ENCODE results near the gene CHRNA1. TPM values are rescaled to one million over a fixed set of nuclear protein-coding genes. Genes with fewer than 3 reads are reported as not detected.

Gene CHRNA1
- polyA plus RNA-seq, 1 donor from 2014 or later = not detected

GRCh38 chr2:174749793-174750192, 14.5 kb downstream of the CHRNA1 start:
- no peaks in the 10 kb centered on the region for H3K9me3 ChIP-seq (ENCODE audit: low read length)
- H2AFZ ChIP-seq (ENCODE audit: low read depth, low read length) = no peak overlapping the region
- H3F3A ChIP-seq (ENCODE audit: insufficient read depth, low read length, poor library complexity, severe bottlenecking) = no peaks in the 10 kb centered on the region
- TF ChIP-seq REST (IDR thresholded peaks at IDR 0.05; ENCODE audit: borderline replicate concordance) (no peak), POLR2AphosphoS5 (IDR thresholded peaks at IDR 0.05) (no peak), RAD21 (conservative IDR thresholded peaks at IDR 0.05) (no peak), MXI1 (conservative IDR thresholded peaks at IDR 0.05; ENCODE audit: poor library complexity, severe bottlenecking) (no peak)
- H3K4me3 ChIP-seq (ENCODE audit: low read length) = no peak overlapping the region
- no peaks in the 10 kb centered on the region for H3K27me3 ChIP-seq (ENCODE audit: insufficient read depth, low read depth, low read length)
- no peaks in the 10 kb centered on the region for H3K9me2 ChIP-seq (ENCODE audit: insufficient read depth, low read length)
- H3K27ac ChIP-seq (ENCODE audit: low read length) = no peak overlapping the region
- no peaks in the 10 kb centered on the region for H4K20me1 ChIP-seq (ENCODE audit: insufficient read depth)
- no peaks in the 10 kb centered on the region for H3K79me2 ChIP-seq (replicated peaks; ENCODE audit: insufficient read depth, low read length)
- no peak overlapping the region for H3K4me2 ChIP-seq (ENCODE audit: low read length)
- H3K9ac ChIP-seq (ENCODE audit: low read length) = no peak overlapping the region
- no peaks in the 10 kb centered on the region for H3K36me3 ChIP-seq (ENCODE audit: insufficient read depth, low read length)

- no peaks in the 10 kb centered on the region for H3K9me2 ChIP-seq (ENCODE audit: insufficient read depth, low read length)
- no peaks in the 10 kb centered on the region for H3K79me2 ChIP-seq (replicated peaks; ENCODE audit: insufficient read depth, low read length)
- H4K20me1 ChIP-seq (ENCODE audit: insufficient read depth) = no peaks in the 10 kb centered on the region
- no peak overlapping the region for H3K27ac ChIP-seq (ENCODE audit: low read length)
- H3K4me3 ChIP-seq (ENCODE audit: low read length) = no peak overlapping the region
- no peak overlapping the region for H3K9ac ChIP-seq (ENCODE audit: low read length)
- no peaks in the 10 kb centered on the region for H3K27me3 ChIP-seq (ENCODE audit: insufficient read depth, low read depth, low read length)
- no peaks in the 10 kb centered on the region for H3K9me3 ChIP-seq (ENCODE audit: low read length)
- TF ChIP-seq CTCF (IDR thresholded peaks at IDR 0.05; ENCODE audit: poor library complexity, severe bottlenecking) (peak; percentile 89), EP300 (conservative IDR thresholded peaks at IDR 0.05; ENCODE audit: poor library complexity, severe bottlenecking) (no peak), RAD21 (conservative IDR thresholded peaks at IDR 0.05) (peak; percentile 93), SMC3 (conservative IDR thresholded peaks at IDR 0.05; ENCODE audit: poor library complexity) (peak; percentile 93)
- no peak overlapping the region for H3K4me2 ChIP-seq (ENCODE audit: low read length)
- no peaks in the 10 kb centered on the region for H3F3A ChIP-seq (ENCODE audit: insufficient read depth, low read length, poor library complexity, severe bottlenecking)
- H3K36me3 ChIP-seq (ENCODE audit: insufficient read depth, low read length) = no peaks in the 10 kb centered on the region
- H2AFZ ChIP-seq (ENCODE audit: low read depth, low read length) = no peak overlapping the region
Measured at GRCh38 chr2:174748948-174749347, 15.3 kb downstream of the CHRNA1 start.

GRCh38 chr2:174745142-174745541, 19.1 kb downstream of the CHRNA1 start:
- no peak for TF ChIP-seq MXI1 (conservative IDR thresholded peaks at IDR 0.05; ENCODE audit: poor library complexity, severe bottlenecking)
- no peak for TF ChIP-seq EZH2 (IDR thresholded peaks at IDR 0.05; ENCODE audit: borderline replicate concordance, insufficient read depth, low read length, poor library complexity, severe bottlenecking)
- H3K9me3 ChIP-seq (ENCODE audit: low read length) = no peaks in the 10 kb centered on the region
- H3K79me2 ChIP-seq (replicated peaks; ENCODE audit: insufficient read depth, low read length) = no peaks in the 10 kb centered on the region
- H3K36me3 ChIP-seq (ENCODE audit: insufficient read depth, low read length) = no peaks in the 10 kb centered on the region
- H4K20me1 ChIP-seq (ENCODE audit: insufficient read depth) = no peaks in the 10 kb centered on the region
- no peak overlapping the region for H2AFZ ChIP-seq (ENCODE audit: low read depth, low read length)
- no peak overlapping the region for H3K4me3 ChIP-seq (ENCODE audit: low read length)
- H3K27ac ChIP-seq (ENCODE audit: low read length) = no peak overlapping the region
- no peaks in the 10 kb centered on the region for H3K27me3 ChIP-seq (ENCODE audit: insufficient read depth, low read depth, low read length)
- H3F3A ChIP-seq (ENCODE audit: insufficient read depth, low read length, poor library complexity, severe bottlenecking) = no peaks in the 10 kb centered on the region
- no peak overlapping the region for H3K9ac ChIP-seq (ENCODE audit: low read length)
- no peak overlapping the region for H3K4me2 ChIP-seq (ENCODE audit: low read length)
- no peaks in the 10 kb centered on the region for H3K9me2 ChIP-seq (ENCODE audit: insufficient read depth, low read length)

All from neural cell (in vitro differentiated cells).